Omental fat pad (tissue), 4 donors: Measurements from ENCODE around the gene FOXL2NB. TPM values are rescaled to one million over a fixed set of nuclear protein-coding genes. Genes with fewer than 3 reads are reported as not detected.

Experiments
- ATAC-seq: fragments of 150-250 bp; one replicate; pipeline ENCODE4 v1.9.1; 2016; ENCODE audit warnings: mild to moderate bottlenecking, moderate library complexity; ENCODE audit not compliant: low FRiP score
- DNase-seq: peaks from one replicate; pipeline ENCODE4 v3.0.0-alpha.2; 2019; ENCODE audit warnings: low spot score
- total RNA-seq, 4 donors: library from RNA; depleted of rRNA; stranded (reverse); fragments of >200 nt; gene quantifications; one replicate each; pipeline ENCODE4 v1.1.0, GENCODE V29; 2016
- TF ChIP-seq, protein P1 (sequence below), 3 donors: fragments of 450-650 bp; IDR thresholded peaks; one replicate each; pipeline ENCODE4 v1.5.1; 2016 to 2017; ENCODE audit warnings: antibody characterized with exemption in 3 of 3, mild to moderate bottlenecking in 3 of 3, moderate library complexity in 2 of 3

The FOXL2NB gene
- total RNA-seq, 4 donors from 2014 or later, result not detected

DNA sequence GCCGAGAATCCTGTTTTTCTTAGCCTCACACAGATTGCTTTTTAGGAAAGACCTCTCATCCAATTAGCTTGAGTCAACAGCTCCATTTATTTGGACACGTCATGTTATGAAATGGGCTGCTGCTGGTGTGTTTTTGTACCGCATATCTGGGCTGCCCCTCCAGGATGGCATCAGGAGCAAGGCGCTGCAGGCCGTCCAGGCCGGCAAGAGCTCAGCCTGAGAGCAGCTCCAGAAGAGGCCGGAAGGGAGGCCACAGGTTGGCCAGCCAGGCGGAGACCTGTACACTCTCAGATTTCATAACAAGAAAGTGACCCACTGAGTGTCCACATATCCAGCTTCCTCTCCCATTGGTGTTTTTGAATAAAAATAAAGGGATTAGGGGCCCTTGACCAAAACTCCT, 28.3 kb downstream of the FOXL2NB start:
- no peak for DNase-seq
- ATAC-seq, result no peak
- TF ChIP-seq, protein P1, sequence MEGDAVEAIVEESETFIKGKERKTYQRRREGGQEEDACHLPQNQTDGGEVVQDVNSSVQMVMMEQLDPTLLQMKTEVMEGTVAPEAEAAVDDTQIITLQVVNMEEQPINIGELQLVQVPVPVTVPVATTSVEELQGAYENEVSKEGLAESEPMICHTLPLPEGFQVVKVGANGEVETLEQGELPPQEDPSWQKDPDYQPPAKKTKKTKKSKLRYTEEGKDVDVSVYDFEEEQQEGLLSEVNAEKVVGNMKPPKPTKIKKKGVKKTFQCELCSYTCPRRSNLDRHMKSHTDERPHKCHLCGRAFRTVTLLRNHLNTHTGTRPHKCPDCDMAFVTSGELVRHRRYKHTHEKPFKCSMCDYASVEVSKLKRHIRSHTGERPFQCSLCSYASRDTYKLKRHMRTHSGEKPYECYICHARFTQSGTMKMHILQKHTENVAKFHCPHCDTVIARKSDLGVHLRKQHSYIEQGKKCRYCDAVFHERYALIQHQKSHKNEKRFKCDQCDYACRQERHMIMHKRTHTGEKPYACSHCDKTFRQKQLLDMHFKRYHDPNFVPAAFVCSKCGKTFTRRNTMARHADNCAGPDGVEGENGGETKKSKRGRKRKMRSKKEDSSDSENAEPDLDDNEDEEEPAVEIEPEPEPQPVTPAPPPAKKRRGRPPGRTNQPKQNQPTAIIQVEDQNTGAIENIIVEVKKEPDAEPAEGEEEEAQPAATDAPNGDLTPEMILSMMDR (IDR thresholded peaks at IDR 0.05), result no peak

DNA sequence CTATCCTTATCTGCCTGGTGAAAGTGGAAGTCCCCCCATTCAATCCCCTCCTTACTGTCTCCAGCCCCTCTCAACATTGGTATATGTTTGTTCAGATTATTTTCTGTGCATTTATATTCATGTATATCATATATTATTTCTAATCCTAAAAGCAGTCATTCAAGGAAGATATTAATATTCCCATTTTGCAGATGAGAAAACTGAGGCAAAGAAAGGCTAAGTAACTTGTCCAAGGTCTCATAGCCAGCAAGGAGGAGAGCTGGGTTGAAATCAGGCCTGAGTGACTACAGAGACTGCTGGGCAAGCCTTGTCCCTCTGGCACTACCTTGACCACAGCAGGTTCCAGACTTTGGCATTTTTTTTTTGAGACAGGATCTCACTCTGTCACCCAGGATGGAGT, 29.0 kb downstream of the FOXL2NB start:
- TF ChIP-seq, protein P1 (IDR thresholded peaks at IDR 0.05), result no peak

DNA sequence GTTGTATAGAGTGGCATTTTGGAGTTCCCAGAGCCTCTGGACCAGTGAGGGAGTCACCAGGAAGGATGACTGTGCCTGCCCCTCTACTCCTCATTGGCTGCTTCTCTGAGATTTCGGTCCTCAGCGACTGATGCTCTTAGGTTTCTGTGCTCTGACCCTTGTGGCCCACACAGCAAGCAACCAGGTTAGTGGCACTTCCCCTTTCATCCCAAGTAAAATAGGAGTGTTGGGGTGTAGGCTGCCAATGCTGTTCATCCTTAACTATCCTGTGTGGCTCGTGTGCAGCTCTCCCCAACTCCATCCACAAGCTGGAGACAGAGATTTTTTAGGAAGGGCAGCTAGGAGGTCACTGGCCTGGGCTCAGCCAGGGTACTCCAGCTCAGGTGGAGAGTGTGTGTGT, 37.8 kb downstream of the FOXL2NB start:
- DNase-seq (no peak), ATAC-seq (no peak)
- TF ChIP-seq, protein P1 (IDR thresholded peaks at IDR 0.05), result no peak

More for the DNA sequence above, 29.0 kb downstream of the FOXL2NB start:
- no peak for ATAC-seq
- no peak for DNase-seq

DNA sequence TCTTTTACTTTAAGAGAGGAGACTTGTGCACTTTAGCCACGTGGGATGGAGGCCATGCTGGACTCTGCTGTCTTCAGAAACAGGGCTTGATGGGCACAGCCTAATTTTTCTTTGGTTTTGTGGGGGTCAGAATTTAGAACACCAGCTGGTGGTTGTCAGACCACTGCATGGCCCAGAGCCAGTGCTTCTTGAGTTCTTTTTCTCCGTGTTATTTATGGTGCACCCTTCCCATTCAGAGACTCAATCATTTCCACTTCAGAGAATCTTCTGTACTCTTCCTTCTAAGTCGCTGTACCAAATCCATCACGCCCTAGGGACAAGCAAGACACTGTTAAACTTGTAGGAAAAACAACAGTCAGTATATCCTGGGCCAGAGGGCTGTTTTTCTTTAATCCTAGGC, 38.9 kb downstream of the FOXL2NB start:
- ATAC-seq (no peak), DNase-seq (no peak)
- TF ChIP-seq, protein P1 (IDR thresholded peaks at IDR 0.05), result no peak

DNA sequence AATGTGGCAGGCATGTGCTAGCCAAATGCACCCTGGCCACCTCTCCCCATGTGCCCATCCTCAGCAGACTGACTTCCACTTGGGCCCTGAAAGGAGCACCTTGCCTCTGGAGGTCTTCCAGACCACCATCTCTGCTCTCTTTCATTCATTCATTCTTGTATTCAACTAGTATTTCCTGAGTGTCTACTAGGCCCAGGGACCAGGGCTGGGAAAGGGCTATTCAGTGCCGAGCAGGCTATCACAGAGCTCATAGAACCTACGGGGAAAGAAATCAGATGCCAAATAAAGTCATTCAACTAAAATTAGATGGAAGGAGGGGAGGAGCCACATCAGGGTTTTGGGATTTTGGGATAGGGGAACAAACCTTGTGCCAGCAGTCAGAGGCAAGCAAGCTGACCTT, 40.2 kb downstream of the FOXL2NB start:
- TF ChIP-seq, protein P1 (IDR thresholded peaks at IDR 0.05), result no peak
- ATAC-seq, result no peak
- no peak for DNase-seq

DNA sequence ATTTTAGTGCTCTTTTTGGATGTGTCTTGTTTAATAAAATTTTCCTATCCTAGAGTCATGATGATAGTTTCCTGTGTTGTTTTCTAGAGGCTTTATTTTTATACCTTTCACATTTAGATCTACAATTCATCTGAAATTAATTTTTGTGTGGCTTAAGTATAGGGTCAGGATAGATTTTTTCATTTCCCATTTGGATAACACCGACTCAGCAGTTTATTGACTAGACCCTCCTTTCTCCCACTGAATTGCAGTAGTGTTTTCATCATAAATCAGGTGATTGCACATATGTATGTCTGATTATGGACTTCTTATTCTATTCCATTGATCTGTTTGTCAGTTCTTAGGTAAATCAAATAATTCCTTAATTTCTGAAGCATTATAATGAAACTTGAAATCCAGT, 48.7 kb downstream of the FOXL2NB start:
- TF ChIP-seq, protein P1 (IDR thresholded peaks at IDR 0.05), result no peak
- no peak for ATAC-seq
- DNase-seq, result no peak

Other genes with a start within 250 kb of the FOXL2NB start
- gene PIK3CB, start 112.3 kb upstream of the FOXL2NB start, total RNA-seq, result 10 to 100 TPM; 20.6 to 42.8 (median 22.4) TPM
- gene FOXL2, start 80 bp upstream of the FOXL2NB start, total RNA-seq, result not detected
- gene PRR23A, start 59.1 kb downstream of the FOXL2NB start, total RNA-seq, result not detected
- not detected for gene PRR23B, start 73.7 kb downstream of the FOXL2NB start, total RNA-seq
- not detected for gene PRR23C, start 97.7 kb downstream of the FOXL2NB start, total RNA-seq